ENCODE measurements around the gene TNIP1.

The TNIP1 gene

GRCh38 chr5:151082282-151082902 is 1.6 kb upstream of the TNIP1 start:
- DNase-seq: no peak

GRCh38 chr5:151081431-151082281 is 822 bp upstream of the TNIP1 start:
- DNase-seq: no peak

- DNase-seq: peak; percentile 44
These were observed 809 bp downstream of the TNIP1 start for GRCh38 chr5:151079838-151080612.

- peak; percentile 72 for DNase-seq
These were observed 2.2 kb downstream of the TNIP1 start for GRCh38 chr5:151078490-151079262.

GRCh38 chr5:151077967-151078366 is 2.9 kb downstream of the TNIP1 start:
- DNase-seq: no peak

GRCh38 chr5:151077419-151077818 is 3.4 kb downstream of the TNIP1 start:
- DNase-seq: no peak

- no peak for DNase-seq
These were observed 4.2 kb downstream of the TNIP1 start for GRCh38 chr5:151076616-151077015.

GRCh38 chr5:151075698-151076331 is 5.0 kb downstream of the TNIP1 start:
- DNase-seq: no peak

- DNase-seq: no peak
These were observed 6.3 kb downstream of the TNIP1 start for GRCh38 chr5:151074557-151074956.

- no peak for DNase-seq
These were observed 7.6 kb downstream of the TNIP1 start for GRCh38 chr5:151073280-151073679.

GRCh38 chr5:151072630-151073025 is 8.2 kb downstream of the TNIP1 start:
- no peak for DNase-seq

GRCh38 chr5:151071848-151072629 is 8.8 kb downstream of the TNIP1 start:
- no peak for DNase-seq

GRCh38 chr5:151071021-151071420 is 9.8 kb downstream of the TNIP1 start:
- no peak for DNase-seq

GRCh38 chr5:151070449-151070848 is 10.4 kb downstream of the TNIP1 start:
- no peak for DNase-seq

- no peak for DNase-seq
These were observed 12.2 kb downstream of the TNIP1 start for GRCh38 chr5:151068433-151069197.

- DNase-seq: no peak
These were observed 13.0 kb downstream of the TNIP1 start for GRCh38 chr5:151067632-151068432.

- no peak for DNase-seq
These were observed 13.9 kb downstream of the TNIP1 start for GRCh38 chr5:151066920-151067319.

GRCh38 chr5:151065609-151066008 is 15.2 kb downstream of the TNIP1 start:
- DNase-seq: no peak

- no peak for DNase-seq
These were observed 15.8 kb downstream of the TNIP1 start for GRCh38 chr5:151064916-151065499.
